ENCODE data around the gene TXNDC16.

TXNDC16 gene

GRCh38 chr14:52397844-52398243, 154.5 kb downstream of the TXNDC16 start:
- no peak overlapping the region for H3K4me3 Mint-ChIP-seq
- peaks cover 2% of the 10 kb centered on the region for H3K36me3 Mint-ChIP-seq
- no peaks in the 10 kb centered on the region for H3K27me3 Mint-ChIP-seq
- no peak overlapping the region for H3K27ac Mint-ChIP-seq
- H3K4me1 Mint-ChIP-seq: peaks cover 43% of the 10 kb centered on the region
- peaks cover 4% of the 10 kb centered on the region for H3K9me3 Mint-ChIP-seq

GRCh38 chr14:52395728-52396127, 156.6 kb downstream of the TXNDC16 start:
- Mint-ChIP-seq H3K4me3 (no peak overlapping the region), H3K9me3 (peaks cover 4% of the 10 kb centered on the region), H3K27ac (no peak overlapping the region), H3K27me3 (no peaks in the 10 kb centered on the region), H3K36me3 (peaks cover 2% of the 10 kb centered on the region), H3K4me1 (peaks cover 22% of the 10 kb centered on the region)

- H3K4me3 Mint-ChIP-seq: no peak overlapping the region
- H3K9me3 Mint-ChIP-seq: peaks cover 4% of the 10 kb centered on the region
- no peaks in the 10 kb centered on the region for H3K27me3 Mint-ChIP-seq
- peaks cover 2% of the 10 kb centered on the region for H3K36me3 Mint-ChIP-seq
- no peak overlapping the region for H3K27ac Mint-ChIP-seq
- H3K4me1 Mint-ChIP-seq: peaks cover 6% of the 10 kb centered on the region
Measured at GRCh38 chr14:52391881-52392615, 160.3 kb downstream of the TXNDC16 start.

Measured in activated naive CD4-positive, alpha-beta T cell treated with anti-CD3 and anti-CD28 coated beads, Interleukin-2, amount 50 U/mL, for 24 hours (primary cell).